HepG2 (cell line): ENCODE data around the gene UBC. TPM values are rescaled to one million over a fixed set of nuclear protein-coding genes. Genes with fewer than 3 reads are reported as not detected.

Experiments used
- AGO2 ChIP-seq: fragments of 200-400 bp; formaldehyde crosslinking; optimal IDR thresholded peaks from 2 replicates; pipeline ENCODE3; 2017; ENCODE audit warnings: mild to moderate bottlenecking, low read depth, low read length, moderate library complexity
- CCAR2 ChIP-seq: fragments of 200-400 bp; formaldehyde crosslinking; optimal IDR thresholded peaks from 2 replicates; pipeline ENCODE3; 2018; ENCODE audit warnings: low read depth, mild to moderate bottlenecking, low read length, moderate library complexity
- GZF1 ChIP-seq: sonication (generic); formaldehyde crosslinking; IDR thresholded peaks from 2 replicates; pipeline ENCODE4 v1.5.1; 2020; ENCODE audit warnings: mild to moderate bottlenecking, missing genetic modification reagents
- MAZ ChIP-seq, 2 experiments: sonication (generic) in 1 of 2; formaldehyde crosslinking in 1 of 2; IDR thresholded peaks; 2 replicates each; pipeline versions ENCODE4 v1.5.0 to v1.6.1; 2012 to 2020; ENCODE audit warnings: low read depth in 2 of 2, mild to moderate bottlenecking in 2 of 2, borderline replicate concordance in 1 of 2, improper control_type of control experiment in 1 of 2, low read length in 1 of 2, missing genetic modification reagents in 1 of 2, moderate library complexity in 1 of 2
- ZNF10 ChIP-seq: sonication (generic); formaldehyde crosslinking; IDR thresholded peaks from 2 replicates; pipeline ENCODE4 v1.4.0; 2020; ENCODE audit warnings: mild to moderate bottlenecking, low read depth, missing genetic modification reagents, borderline replicate concordance
- ZNF17 ChIP-seq: sonication (generic); formaldehyde crosslinking; IDR thresholded peaks from 2 replicates; pipeline ENCODE4 v1.5.0; 2020; ENCODE audit warnings: mild to moderate bottlenecking, missing genetic modification reagents
- ZNF337 ChIP-seq: sonication (generic); formaldehyde crosslinking; IDR thresholded peaks from 2 replicates; pipeline ENCODE4 v1.5.1; 2020; ENCODE audit warnings: missing genetic modification reagents, low read depth, mild to moderate bottlenecking, borderline replicate concordance
- ZNF7 ChIP-seq: IDR thresholded peaks from 2 replicates; pipeline ENCODE4 v1.6.1; 2016; ENCODE audit warnings: missing biosample characterization, missing genetic modification reagents
- ZNF772 ChIP-seq: sonication (generic); formaldehyde crosslinking; IDR thresholded peaks from 2 replicates; pipeline ENCODE4 v1.5.0; 2020; ENCODE audit warnings: mild to moderate bottlenecking, missing genetic modification reagents
- ZNF788 ChIP-seq: sonication (generic); formaldehyde crosslinking; IDR thresholded peaks from 2 replicates; pipeline ENCODE4 v1.5.0; 2020; ENCODE audit warnings: mild to moderate bottlenecking, missing genetic modification reagents, borderline replicate concordance
- polyA plus RNA-seq, 8 experiments: library from polyadenylated mRNA; depleted of rRNA in 3 of 8; stranded (reverse) in 7 of 8; unstranded in 1 of 8; fragments of >200 nt; fragmentation: Illumina TruSeq in 4 of 8; extraction: Trizol in 4 of 8; gene quantifications; 2 replicates each; pipeline versions ENCODE4 v1.2.1 to v1.2.3, GENCODE V29; 2011 to 2016; ENCODE audit warnings: low read depth in 4 of 8, missing spikeins in 1 of 8, mixed read lengths in 1 of 8; ENCODE audit not compliant: insufficient read depth in 1 of 8
- total RNA-seq, 5 experiments: library from RNA; depleted of rRNA; stranded (reverse); fragments of >200 nt; fragmentation: Illumina TruSeq; extraction: Trizol; gene quantifications; 2 replicates each; pipeline ENCODE4 v1.2.3, GENCODE V29; 2016; ENCODE audit warnings: low read depth in 1 of 5
- TF ChIP-seq, protein P1 (sequence below): sonication (generic); formaldehyde crosslinking; IDR thresholded peaks from 2 replicates; pipeline ENCODE4 v1.5.0; 2020; ENCODE audit warnings: mild to moderate bottlenecking, missing genetic modification reagents, borderline replicate concordance
- TF ChIP-seq, protein P2 (sequence below): sonication (generic); formaldehyde crosslinking; conservative IDR thresholded peaks from 2 replicates; pipeline ENCODE4 v1.8.0; 2022; ENCODE audit warnings: low read depth, missing genetic modification reagents
- TF ChIP-seq, protein P3 (sequence below): sonication (generic); formaldehyde crosslinking; IDR thresholded peaks from 2 replicates; pipeline ENCODE4 v1.4.0; 2020; ENCODE audit warnings: missing genetic modification reagents

UBC gene
- total and polyA plus RNA-seq, 2 of the 13 experiments (the other 11 are each of a cell fraction or from before 2014, with no cell fraction given), result 805 to 1,432 TPM

DNA sequence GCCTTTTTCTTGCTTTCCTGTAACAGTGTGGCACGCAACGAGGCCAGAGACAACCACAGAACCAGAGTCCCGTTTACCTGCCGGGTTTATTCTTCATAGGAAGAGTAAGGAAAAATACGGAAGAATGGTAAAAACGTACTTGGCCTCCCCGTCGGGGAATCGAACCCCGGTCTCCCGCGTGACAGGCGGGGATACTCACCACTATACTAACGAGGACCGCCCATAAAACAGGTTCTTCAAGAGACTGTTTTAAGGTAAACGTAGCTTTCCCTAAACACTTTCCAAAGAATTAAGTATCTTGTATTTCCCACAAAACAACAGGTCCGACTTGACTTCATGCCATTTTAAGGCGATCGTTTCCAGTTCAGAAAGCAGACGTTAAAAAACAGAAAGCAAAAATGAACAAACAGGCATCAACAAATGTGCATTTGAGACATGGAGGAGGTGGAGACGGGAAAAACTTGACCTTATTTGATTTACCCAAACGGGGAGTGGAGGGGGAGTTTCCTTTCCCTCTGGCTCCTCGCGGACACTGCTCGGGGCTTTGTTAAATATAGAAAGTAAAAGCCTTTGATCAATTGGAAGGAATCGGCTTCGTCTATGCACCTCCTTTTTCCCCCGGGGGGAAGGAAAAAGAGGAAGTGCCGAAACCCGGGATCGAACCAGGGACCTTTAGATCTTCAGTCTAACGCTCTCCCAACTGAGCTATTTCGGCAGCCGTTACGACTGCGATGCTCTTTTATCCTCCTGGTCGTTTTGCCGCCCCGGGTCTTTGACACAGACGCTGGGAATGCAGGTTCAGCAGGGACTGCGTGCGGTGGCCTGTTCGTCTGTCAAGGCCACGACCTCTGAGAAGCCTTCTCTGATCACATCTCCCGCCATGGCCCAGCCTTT, 13.0 kb upstream of the UBC start (continued):
- TF ChIP-seq, protein P1, sequence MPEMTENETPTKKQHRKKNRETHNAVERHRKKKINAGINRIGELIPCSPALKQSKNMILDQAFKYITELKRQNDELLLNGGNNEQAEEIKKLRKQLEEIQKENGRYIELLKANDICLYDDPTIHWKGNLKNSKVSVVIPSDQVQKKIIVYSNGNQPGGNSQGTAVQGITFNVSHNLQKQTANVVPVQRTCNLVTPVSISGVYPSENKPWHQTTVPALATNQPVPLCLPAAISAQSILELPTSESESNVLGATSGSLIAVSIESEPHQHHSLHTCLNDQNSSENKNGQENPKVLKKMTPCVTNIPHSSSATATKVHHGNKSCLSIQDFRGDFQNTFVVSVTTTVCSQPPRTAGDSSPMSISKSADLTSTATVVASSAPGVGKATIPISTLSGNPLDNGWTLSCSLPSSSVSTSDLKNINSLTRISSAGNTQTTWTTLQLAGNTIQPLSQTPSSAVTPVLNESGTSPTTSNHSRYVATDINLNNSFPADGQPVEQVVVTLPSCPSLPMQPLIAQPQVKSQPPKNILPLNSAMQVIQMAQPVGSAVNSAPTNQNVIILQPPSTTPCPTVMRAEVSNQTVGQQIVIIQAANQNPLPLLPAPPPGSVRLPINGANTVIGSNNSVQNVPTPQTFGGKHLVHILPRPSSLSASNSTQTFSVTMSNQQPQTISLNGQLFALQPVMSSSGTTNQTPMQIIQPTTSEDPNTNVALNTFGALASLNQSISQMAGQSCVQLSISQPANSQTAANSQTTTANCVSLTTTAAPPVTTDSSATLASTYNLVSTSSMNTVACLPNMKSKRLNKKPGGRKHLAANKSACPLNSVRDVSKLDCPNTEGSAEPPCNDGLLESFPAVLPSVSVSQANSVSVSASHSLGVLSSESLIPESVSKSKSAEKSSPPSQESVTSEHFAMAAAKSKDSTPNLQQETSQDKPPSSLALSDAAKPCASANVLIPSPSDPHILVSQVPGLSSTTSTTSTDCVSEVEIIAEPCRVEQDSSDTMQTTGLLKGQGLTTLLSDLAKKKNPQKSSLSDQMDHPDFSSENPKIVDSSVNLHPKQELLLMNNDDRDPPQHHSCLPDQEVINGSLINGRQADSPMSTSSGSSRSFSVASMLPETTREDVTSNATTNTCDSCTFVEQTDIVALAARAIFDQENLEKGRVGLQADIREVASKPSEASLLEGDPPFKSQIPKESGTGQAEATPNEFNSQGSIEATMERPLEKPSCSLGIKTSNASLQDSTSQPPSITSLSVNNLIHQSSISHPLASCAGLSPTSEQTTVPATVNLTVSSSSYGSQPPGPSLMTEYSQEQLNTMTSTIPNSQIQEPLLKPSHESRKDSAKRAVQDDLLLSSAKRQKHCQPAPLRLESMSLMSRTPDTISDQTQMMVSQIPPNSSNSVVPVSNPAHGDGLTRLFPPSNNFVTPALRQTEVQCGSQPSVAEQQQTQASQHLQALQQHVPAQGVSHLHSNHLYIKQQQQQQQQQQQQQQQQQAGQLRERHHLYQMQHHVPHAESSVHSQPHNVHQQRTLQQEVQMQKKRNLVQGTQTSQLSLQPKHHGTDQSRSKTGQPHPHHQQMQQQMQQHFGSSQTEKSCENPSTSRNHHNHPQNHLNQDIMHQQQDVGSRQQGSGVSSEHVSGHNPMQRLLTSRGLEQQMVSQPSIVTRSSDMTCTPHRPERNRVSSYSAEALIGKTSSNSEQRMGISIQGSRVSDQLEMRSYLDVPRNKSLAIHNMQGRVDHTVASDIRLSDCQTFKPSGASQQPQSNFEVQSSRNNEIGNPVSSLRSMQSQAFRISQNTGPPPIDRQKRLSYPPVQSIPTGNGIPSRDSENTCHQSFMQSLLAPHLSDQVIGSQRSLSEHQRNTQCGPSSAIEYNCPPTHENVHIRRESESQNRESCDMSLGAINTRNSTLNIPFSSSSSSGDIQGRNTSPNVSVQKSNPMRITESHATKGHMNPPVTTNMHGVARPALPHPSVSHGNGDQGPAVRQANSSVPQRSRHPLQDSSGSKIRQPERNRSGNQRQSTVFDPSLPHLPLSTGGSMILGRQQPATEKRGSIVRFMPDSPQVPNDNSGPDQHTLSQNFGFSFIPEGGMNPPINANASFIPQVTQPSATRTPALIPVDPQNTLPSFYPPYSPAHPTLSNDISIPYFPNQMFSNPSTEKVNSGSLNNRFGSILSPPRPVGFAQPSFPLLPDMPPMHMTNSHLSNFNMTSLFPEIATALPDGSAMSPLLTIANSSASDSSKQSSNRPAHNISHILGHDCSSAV (CRISPR knock-in tag), result 0 out of 2 replicates have a peak, but pooled peaks have one; percentile 12
- peak; percentile 73; the same call in 1 of the 2 replicates for TF ChIP-seq ZNF772 (CRISPR knock-in tag)
- TF ChIP-seq MAZ (IDR thresholded peaks at IDR 0.05; ENCODE audit: borderline replicate concordance, low read depth, low read length), result no peak
- peak; percentile 66; the same call in 1 of the 2 replicates for TF ChIP-seq MAZ (CRISPR knock-in tag; IDR thresholded peaks at IDR 0.05; ENCODE audit: low read depth)
- no peak for TF ChIP-seq ZNF17 (CRISPR knock-in tag)
- TF ChIP-seq AGO2, result no peak
- no peak for TF ChIP-seq CCAR2
- TF ChIP-seq, protein P2, sequence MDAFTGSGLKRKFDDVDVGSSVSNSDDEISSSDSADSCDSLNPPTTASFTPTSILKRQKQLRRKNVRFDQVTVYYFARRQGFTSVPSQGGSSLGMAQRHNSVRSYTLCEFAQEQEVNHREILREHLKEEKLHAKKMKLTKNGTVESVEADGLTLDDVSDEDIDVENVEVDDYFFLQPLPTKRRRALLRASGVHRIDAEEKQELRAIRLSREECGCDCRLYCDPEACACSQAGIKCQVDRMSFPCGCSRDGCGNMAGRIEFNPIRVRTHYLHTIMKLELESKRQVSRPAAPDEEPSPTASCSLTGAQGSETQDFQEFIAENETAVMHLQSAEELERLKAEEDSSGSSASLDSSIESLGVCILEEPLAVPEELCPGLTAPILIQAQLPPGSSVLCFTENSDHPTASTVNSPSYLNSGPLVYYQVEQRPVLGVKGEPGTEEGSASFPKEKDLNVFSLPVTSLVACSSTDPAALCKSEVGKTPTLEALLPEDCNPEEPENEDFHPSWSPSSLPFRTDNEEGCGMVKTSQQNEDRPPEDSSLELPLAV (CRISPR knock-in tag), result no peak
- 0 out of 2 replicates have a peak, but pooled peaks have one; percentile 6 for TF ChIP-seq GZF1 (CRISPR knock-in tag)
- peak; percentile 76 for TF ChIP-seq ZNF788
- no peak for TF ChIP-seq ZNF7 (CRISPR knock-in tag)
- no peak for TF ChIP-seq ZNF10 (CRISPR knock-in tag)
- TF ChIP-seq, protein P3, sequence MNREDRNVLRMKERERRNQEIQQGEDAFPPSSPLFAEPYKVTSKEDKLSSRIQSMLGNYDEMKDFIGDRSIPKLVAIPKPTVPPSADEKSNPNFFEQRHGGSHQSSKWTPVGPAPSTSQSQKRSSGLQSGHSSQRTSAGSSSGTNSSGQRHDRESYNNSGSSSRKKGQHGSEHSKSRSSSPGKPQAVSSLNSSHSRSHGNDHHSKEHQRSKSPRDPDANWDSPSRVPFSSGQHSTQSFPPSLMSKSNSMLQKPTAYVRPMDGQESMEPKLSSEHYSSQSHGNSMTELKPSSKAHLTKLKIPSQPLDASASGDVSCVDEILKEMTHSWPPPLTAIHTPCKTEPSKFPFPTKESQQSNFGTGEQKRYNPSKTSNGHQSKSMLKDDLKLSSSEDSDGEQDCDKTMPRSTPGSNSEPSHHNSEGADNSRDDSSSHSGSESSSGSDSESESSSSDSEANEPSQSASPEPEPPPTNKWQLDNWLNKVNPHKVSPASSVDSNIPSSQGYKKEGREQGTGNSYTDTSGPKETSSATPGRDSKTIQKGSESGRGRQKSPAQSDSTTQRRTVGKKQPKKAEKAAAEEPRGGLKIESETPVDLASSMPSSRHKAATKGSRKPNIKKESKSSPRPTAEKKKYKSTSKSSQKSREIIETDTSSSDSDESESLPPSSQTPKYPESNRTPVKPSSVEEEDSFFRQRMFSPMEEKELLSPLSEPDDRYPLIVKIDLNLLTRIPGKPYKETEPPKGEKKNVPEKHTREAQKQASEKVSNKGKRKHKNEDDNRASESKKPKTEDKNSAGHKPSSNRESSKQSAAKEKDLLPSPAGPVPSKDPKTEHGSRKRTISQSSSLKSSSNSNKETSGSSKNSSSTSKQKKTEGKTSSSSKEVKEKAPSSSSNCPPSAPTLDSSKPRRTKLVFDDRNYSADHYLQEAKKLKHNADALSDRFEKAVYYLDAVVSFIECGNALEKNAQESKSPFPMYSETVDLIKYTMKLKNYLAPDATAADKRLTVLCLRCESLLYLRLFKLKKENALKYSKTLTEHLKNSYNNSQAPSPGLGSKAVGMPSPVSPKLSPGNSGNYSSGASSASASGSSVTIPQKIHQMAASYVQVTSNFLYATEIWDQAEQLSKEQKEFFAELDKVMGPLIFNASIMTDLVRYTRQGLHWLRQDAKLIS (CRISPR knock-in tag), result 0 out of 2 replicates have a peak, but pooled peaks have one; percentile 9
- no peak for TF ChIP-seq ZNF337
